ENCODE data around the gene CLCC1.
"Not testable (repeated sequence)": the region's sequence is repeated elsewhere in the genome, so short reads cannot be mapped to it uniquely, and the experiment has no call there.

CLCC1 gene

GRCh38 chr1:108933944-108934343, 29.3 kb downstream of the CLCC1 start:
- DNase-seq = no peak
- intact Hi-C loops (cut with DNase I) = no loop called here

DNA sequence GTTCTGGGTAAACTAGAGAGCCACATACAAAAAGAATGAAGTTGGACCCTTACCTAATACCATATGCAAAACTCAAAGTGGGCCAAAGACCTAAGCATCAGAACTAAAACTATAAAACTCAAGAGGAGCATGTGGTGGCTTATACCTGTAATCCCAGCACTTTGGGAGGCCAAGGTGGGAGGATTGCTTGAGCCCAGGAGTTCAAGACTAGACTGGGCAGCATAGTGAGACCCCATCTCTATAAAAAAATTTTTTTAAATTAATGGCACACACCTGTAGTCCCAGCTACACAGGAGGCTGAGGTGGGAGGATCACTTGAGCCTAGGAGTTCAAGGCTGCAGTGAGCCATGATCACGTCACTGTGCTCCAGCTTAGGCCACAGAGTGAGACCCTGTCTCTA, 35.7 kb downstream of the CLCC1 start:
- DNase-seq; intact Hi-C loops (cut with DNase I): not testable (repeated sequence)

GRCh38 chr1:108925920-108926319, 37.4 kb downstream of the CLCC1 start:
- intact Hi-C loops (cut with DNase I) = no loop called here
- no peak for DNase-seq

DNA sequence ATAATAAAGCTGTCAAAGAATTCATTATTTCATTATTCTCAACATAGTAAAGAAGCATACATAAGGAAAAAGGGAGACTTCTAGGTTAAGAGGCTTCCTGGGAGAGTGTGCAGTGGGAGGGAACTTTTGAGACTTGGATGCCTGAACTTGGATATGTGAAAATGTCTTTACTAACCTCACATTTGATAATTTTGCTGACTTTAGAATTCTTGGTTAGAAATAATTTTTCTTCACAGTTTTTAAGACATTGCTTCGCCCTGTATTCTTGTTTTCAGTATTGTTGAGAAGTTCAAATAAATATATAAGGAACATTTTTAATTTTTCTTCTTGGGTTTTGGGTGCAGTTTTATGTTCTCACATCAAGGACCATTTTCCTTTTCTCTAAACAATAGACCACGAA, 46.5 kb downstream of the CLCC1 start:
- DNase-seq = no peak
- intact Hi-C loops (cut with DNase I) = no loop called here

All from head of caudate nucleus (tissue), 42 donors.